ENCODE measurements around the gene IGSF21. TPM values are rescaled to one million over a fixed set of nuclear protein-coding genes. Genes with fewer than 3 reads are reported as not detected.
"Not testable (repeated sequence)": the region's sequence is repeated elsewhere in the genome, so short reads cannot be mapped to it uniquely, and the experiment has no call there.

IGSF21 gene
- total RNA-seq, 1 donor from 2014 or later, result not detected

GRCh38 chr1:18410407-18410806 is 302.8 kb downstream of the IGSF21 start:
- no peak for ATAC-seq

- ATAC-seq, result no peak
Measured at GRCh38 chr1:18411321-18411720, 303.7 kb downstream of the IGSF21 start.

- ATAC-seq, result peak; percentile 54
Measured at GRCh38 chr1:18411820-18412641, 304.4 kb downstream of the IGSF21 start.

- ATAC-seq, result no peak
Measured at GRCh38 chr1:18412882-18413353, 305.3 kb downstream of the IGSF21 start.

- ATAC-seq, result peak; percentile 42
Measured at GRCh38 chr1:18413541-18414305, 306.1 kb downstream of the IGSF21 start.

GRCh38 chr1:18414321-18414720 is 306.7 kb downstream of the IGSF21 start:
- no peak for ATAC-seq

- no peak for ATAC-seq
Measured at GRCh38 chr1:18414872-18415447, 307.4 kb downstream of the IGSF21 start.

- ATAC-seq, result no peak
Measured at GRCh38 chr1:18415448-18416027, 307.9 kb downstream of the IGSF21 start.

GRCh38 chr1:18416126-18416525 is 308.5 kb downstream of the IGSF21 start:
- not testable (repeated sequence) for ATAC-seq

GRCh38 chr1:18417316-18418269 is 310.0 kb downstream of the IGSF21 start:
- ATAC-seq, result no peak

- no peak for ATAC-seq
Measured at GRCh38 chr1:18419113-18419844, 311.7 kb downstream of the IGSF21 start.

GRCh38 chr1:18419845-18420184 is 312.2 kb downstream of the IGSF21 start:
- ATAC-seq, result no peak

GRCh38 chr1:18422076-18422777 is 314.6 kb downstream of the IGSF21 start:
- no peak for ATAC-seq

- ATAC-seq, result no peak
Measured at GRCh38 chr1:18422954-18423353, 315.4 kb downstream of the IGSF21 start.

GRCh38 chr1:18426580-18426979 is 319.0 kb downstream of the IGSF21 start:
- ATAC-seq, result no peak

Measured in esophagus mucosa (tissue), 1 donor.